GM19438 (cell line): Measurements from ENCODE around the gene PAFAH1B1.
A peak's percentile ranks its signal among the peaks of the same experiment; 100 is the strongest.

Experiments
- ATAC-seq: cut with Tn5 transposase; IDR thresholded peaks from one replicate; pipeline ENCODE4 v1.9.1; 2021; ENCODE audit warnings: low read depth; ENCODE audit not compliant: unreplicated experiment

The PAFAH1B1 gene

GRCh38 chr17:2700491-2701141 is 107.2 kb downstream of the PAFAH1B1 start:
- ATAC-seq: no peak

DNA sequence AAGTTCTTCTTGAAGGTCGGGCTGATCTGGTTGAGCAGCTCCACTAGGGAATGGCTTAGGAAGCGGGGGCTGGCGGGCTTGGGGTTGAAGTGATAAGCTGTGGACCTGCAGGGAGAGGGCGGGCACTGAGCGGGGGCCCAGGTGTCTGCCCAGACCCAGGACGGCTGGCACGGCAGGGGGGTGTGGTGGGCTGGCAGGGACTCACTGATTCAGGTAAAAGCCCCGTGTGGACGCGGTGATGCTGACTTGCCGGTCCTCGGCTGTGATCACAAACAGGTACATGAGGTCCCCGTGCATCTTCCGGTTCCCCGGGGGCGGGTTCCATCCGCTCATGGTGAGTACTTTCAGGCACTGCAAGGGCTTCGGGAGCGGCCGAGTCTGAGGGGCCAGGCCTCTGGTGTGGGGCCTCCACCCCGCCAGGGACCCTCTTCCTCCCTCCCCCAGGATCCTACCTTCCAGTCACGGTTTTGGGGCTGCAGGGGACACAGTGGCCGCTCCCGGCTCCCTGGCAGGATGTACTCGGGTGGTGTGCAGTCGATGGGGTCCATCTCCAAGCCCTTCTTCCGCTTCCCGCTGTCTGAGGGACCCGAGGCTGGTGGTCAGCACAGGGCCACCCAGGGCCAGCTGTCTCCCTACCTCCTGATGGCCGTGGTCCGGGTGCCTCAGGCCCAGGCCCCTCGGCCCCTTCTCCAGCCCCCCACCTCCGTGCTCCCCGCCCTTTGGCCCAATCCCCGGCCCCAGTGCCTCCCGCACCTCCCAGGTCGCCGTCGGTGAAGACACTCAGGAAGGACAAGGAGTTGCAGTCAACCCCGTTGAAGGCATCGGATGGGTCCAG is 107.9 kb downstream of the PAFAH1B1 start:
- ATAC-seq: no peak

DNA sequence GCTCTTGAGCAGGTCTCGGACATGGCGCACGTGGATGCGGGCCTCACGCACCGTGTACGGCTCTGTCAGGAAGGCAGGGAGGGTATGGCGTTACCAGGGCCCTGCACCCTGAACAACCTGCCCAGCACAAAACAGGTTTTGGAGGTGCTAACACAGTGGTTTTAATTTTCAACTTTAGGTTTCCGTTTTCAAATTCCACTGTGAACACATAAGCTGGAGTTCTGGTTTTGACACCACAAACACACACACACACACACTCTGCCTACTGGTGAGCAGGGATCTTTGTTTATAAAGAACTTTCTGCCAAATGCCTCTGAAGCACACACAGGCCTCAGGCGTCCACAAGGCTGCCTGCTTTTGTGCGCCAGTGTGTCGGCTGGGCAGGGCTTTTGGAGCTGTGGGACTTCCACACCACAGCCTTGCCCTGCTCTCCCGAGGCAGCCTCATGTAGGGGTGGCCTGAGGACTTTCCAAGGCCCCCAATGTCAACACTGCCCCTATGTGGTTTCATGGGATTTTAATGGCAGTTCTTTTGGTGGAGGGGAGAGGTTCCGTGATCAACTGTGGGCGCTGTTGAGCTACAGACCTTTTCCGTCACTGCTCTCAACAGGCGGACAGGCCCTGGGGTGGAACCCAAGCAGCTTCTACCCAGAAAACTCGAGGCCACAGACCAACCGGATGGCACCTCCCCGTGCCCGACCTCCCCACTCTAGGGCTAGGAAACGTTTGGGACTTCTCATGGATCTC is 108.7 kb downstream of the PAFAH1B1 start:
- no peak for ATAC-seq

DNA sequence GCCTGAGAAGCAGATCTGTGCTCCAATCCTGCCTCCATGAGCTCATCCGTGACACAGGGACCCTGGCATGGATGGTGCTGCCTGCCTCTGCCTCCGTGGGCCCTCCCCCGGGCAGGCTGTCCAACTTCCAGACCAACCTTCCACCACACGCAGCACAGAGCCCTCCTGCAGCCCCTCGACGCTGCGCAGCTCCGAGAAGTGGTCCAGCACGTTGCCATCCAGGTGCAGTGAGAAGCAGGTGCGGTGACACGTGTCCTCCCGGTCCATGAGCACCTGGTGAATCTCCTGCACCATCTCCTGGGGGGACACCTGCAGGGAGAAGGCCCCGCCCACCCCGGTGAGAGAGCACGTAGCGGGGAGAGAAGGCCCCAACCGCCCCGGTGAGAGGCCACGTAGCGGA is 109.7 kb downstream of the PAFAH1B1 start:
- no peak for ATAC-seq

DNA sequence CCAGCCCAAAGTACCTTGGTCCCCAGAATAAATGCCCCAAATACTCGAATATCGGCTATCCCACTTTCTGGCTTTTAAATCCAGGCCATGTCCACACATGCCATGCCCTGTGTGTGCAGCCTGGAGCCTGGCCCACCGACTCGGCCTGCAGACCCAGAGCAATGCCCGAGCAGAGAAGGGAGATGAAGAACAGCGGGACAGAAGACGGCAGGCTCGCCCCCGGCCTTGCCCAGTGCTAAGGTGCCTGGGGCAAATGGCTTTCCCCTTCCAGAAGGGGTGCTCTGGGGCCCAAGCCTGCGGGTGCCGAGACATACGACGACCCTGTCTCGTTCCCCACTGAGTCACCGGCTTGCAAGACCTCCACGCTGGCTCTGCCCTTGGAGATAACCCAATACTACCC is 110.2 kb downstream of the PAFAH1B1 start:
- no peak for ATAC-seq

DNA sequence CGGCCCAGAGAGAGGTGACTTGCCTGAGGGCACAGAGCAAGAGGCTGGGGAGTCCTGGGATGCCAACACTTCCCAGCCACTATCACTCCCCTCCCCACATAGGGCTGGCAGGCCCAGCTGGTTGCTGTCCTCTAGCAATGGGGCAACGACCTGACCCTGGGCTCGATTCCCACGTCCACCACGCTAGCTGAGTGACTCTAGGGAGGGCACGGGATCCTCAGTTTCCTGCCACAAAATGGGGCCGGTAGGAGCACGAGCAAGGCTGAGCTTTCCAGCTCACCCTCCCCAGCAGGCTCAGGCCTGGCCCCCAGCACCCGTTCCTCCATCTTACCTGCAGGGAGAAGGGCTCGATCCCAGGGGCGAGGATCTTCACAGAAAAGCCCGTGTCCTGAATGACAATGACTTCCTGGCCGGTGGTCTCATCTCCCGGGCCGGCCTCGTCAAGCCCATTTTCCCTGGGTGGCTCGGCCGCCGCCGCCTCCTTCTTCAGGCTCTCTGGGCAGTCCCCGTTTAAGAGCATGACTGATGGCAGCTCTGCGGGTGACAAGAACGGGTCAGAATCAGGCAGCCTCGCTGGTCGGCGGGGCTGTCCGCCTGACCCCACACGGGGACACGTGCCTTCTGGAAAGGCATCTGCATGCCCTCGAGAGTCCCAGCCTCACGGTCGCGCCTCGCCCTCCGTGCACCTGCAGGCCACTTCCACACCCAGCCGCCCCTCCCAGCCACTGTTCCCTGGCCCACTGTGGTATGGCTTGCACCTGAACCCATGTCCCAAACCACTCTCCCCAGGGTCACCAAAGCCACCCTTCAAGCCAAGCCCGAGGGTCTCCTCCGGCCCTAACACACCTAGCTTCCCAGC is 110.8 kb downstream of the PAFAH1B1 start:
- no peak for ATAC-seq

DNA sequence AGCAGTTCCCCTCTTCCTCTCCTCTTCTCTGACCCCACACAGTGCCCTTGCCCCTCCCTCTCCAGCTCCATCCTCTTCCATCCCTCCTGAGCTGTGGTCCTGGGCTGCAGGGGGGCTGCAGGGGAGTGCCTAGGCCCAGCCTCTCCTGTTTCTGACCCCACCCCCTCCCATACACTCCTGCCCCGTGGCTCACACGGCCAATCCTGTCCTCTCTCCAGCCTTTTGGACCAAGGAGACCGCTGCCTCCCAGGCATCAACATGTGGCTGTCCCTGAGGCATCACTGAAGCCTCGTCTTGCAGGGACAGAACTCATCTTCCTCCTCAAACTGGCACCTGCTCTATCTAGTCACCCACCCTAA is 111.4 kb downstream of the PAFAH1B1 start:
- ATAC-seq: no peak

DNA sequence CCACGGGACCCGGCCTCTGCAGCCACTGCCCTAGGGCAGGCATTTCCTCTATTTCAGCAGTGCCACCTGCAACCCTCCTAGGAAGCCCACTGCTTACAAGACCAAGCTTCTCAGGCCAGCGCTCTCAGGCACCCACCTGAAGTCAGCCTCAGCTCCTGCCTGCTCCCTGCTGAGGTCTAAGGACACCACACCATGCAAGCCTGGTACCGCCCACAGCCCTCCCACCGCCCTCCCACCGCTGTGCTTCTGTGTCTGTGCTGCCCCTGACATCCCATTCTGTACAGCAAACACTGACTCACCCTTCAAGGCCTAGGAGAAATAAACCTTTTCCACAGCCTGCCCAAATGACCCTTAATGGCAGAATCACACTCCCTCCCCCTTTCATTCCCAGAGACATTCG is 111.8 kb downstream of the PAFAH1B1 start:
- no peak for ATAC-seq

GRCh38 chr17:2705888-2706795 is 112.7 kb downstream of the PAFAH1B1 start:
- ATAC-seq: no peak

GRCh38 chr17:2706911-2707510 is 113.6 kb downstream of the PAFAH1B1 start:
- no peak for ATAC-seq

- ATAC-seq: no peak
Measured at GRCh38 chr17:2707721-2708584, 114.5 kb downstream of the PAFAH1B1 start.

DNA sequence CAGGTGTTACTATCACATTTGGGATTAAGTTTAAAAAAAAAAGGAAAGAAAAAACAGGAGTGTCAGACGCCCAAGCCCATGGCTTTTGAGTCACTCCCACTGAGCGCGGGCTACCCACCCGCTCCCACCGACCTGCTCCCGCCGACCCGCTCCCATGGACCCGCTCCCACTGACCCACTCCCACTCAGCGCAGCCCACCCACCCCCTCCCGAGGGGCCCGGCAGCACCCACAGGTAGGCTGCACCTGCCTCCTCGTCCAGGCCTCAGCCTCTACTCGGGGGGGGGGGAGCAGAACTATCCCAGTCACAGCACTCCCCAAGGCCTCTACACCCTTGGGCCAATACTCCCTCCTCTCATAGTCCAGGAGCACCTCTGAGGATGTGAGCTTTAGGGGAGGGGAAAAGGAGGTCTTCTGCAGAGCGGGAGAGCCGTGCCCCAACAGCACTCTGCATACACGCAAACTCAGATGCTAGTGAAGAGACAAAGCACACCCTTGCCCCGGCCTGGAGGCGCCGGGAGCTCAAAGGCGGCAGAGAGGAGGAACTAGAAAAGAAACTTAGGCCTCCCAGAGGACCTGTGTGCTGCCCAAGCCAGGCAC is 115.2 kb downstream of the PAFAH1B1 start:
- no peak for ATAC-seq

DNA sequence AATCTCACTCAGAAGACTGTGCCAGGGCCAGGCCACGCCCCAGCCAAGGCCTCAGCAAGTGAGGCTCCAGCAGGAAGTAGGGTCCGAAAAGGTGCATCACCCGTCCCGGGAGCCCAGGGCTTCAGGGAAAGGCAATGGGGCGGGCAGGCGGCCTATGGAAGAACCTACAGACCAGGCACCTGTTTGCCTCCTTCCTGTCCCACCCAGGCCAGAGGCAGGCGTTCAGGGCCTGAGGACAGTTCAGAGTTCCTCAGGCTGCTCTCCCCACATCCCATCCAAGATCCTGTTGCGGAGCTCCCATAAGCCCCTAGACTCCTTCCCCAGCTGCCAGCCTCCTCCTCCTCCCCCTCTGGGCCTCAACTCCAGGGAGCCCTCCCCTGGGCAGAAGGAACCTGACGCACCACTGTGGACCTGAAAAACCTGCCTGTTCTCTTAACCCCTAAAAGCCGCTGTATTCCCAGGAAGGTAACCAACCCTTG is 115.8 kb downstream of the PAFAH1B1 start:
- no peak for ATAC-seq

- peak; percentile 2 for ATAC-seq
Measured at GRCh38 chr17:2710071-2710802, 116.8 kb downstream of the PAFAH1B1 start.

DNA sequence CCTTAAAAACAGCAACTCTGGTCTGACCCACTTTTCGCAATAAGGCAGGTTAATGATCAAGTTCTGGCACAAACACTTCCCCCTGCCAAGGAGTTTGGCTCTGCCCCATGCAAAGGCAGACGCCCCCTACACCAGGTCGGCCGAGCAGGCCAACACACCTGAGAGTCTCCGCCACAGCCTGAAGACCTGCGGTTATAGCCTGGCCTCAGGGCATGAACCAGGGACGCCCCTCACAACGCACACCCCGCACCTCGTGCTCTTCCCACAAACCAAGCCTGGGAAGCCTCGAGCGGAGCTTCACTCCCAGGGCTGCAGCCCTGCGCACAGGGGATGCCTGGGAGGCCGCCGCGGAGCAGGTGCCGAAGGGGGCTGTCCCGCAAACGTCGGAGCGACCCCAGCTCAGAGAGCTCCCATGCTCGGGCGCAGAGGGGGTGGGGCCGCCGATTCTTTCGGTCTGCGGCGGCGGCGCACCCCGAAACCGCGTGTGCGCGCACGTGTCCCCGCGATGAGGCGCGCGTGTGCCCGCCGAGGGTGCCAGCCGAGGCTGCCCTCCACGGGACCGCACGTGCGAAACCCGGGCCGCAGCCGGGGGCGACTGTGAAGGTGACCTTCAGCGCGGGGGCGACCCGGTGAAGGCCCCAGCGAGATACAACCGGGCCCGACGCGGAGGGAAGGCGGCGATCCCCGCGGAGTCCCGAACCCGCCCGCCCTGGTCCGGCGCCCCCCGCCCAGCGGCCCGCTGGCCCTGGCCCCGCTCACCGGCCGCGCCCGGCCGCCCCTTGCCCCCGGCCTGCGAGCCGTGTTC is 117.6 kb downstream of the PAFAH1B1 start:
- peak; percentile 24 for ATAC-seq

DNA sequence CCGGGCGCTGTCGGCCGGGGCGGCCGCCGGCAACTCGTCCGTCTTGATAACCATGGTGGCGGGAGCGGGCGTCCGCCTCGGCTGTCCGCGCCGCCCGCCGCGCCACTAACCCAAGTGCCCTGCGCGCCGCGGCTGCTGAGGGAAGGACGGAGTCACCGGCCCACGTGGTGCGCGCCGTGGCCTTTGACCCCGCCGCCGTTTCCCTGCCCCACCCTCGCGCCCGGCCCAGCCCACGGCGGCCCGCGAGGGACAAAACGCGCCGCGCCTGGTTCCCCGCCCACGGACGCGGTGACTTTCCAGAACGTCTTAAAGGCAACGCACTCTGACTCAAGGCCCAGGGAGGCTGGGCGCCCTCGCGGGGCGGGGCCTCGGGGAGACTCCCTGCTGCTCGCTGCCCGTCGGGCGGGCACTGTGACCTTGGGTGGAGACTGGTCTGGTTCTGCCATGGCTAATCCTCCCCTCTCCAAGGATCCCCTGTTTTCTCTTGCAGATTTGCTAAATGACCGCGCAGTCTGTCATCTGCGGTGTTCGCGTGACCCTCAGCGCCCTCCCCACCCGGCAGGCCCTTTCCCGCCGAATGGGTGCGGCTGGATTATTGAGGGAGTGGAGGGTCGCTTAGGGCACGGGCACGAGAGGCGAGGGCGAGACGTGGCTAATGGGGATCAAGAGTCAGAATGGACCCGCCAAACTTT is 118.3 kb downstream of the PAFAH1B1 start, which contains the start of gene CLUH:
TSS of gene CLUH (minus strand) at position 157 of the 692 bp plus-strand sequence. CDS start at position 54, 103 bp downstream.
- ATAC-seq: peak; percentile 59
